ENCODE measurements around the gene PLEKHF1. TPM values are rescaled to one million over a fixed set of nuclear protein-coding genes. Genes with fewer than 3 reads are reported as not detected.

Gene PLEKHF1
- total and polyA plus RNA-seq, 2 of the 13 experiments (the other 11 are each of a cell fraction or from before 2014, with no cell fraction given) = 2.9 to 3.8 TPM

DNA sequence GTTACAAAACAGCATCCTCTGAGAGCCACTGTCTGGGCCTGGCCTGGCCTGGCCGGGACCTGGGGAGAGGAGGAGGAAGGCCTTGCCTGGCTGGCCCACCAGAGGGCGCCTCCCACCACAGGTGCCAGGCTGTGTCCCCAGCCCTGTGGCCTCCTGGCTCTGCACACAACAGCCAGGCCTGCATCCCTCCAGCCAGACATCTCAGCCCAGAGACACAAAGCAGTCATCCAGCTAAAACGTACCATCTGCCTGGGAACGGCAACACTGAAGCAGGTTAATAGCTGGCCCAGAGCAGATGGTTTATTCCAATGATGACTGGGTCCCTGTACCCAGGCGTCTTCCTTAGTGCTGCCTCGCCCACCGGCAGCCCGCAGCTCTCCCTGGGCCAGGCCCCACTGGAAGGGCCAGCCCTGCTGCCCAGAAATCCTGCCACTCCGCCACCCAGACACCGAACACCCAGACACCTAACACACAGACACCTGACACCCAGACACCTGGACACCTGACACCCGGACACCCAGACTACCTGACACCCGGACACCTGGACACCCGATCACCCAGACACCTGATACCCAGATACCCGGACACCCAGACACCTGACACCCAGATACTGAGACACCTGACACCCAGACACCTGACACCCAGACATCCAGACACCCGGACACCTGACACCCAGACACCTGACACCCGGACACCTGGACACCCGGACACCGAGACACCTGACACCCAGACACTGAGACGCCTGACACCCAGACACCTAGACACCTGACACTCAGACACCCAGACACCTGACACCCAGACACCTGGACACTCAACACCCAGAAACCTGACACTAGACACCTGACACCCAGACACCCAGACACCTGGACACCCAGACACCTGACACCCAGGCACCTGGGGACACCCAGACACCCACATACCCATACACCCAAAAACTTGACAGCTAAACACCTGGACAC, 29.7 kb downstream of the PLEKHF1 start (continued):
- no peak for TF ChIP-seq KAT2B (IDR thresholded peaks at IDR 0.05; ENCODE audit: borderline replicate concordance, low read depth, low read length)
- peak; percentile 41; the same call in 1 of the 2 replicates for TF ChIP-seq UBTF (CRISPR knock-in tag; IDR thresholded peaks at IDR 0.05)
- peak; percentile 16; the same call in 1 of the 3 replicates for TF ChIP-seq MXI1 (IDR thresholded peaks at IDR 0.05; ENCODE audit: borderline replicate concordance, low read depth, low read length)
- no peak for TF ChIP-seq ARNT (IDR thresholded peaks at IDR 0.05)
- peak; percentile 57; the same call in 1 of the 2 replicates for TF ChIP-seq ZNF501 (CRISPR knock-in tag; IDR thresholded peaks at IDR 0.05)
- TF ChIP-seq, protein P1, sequence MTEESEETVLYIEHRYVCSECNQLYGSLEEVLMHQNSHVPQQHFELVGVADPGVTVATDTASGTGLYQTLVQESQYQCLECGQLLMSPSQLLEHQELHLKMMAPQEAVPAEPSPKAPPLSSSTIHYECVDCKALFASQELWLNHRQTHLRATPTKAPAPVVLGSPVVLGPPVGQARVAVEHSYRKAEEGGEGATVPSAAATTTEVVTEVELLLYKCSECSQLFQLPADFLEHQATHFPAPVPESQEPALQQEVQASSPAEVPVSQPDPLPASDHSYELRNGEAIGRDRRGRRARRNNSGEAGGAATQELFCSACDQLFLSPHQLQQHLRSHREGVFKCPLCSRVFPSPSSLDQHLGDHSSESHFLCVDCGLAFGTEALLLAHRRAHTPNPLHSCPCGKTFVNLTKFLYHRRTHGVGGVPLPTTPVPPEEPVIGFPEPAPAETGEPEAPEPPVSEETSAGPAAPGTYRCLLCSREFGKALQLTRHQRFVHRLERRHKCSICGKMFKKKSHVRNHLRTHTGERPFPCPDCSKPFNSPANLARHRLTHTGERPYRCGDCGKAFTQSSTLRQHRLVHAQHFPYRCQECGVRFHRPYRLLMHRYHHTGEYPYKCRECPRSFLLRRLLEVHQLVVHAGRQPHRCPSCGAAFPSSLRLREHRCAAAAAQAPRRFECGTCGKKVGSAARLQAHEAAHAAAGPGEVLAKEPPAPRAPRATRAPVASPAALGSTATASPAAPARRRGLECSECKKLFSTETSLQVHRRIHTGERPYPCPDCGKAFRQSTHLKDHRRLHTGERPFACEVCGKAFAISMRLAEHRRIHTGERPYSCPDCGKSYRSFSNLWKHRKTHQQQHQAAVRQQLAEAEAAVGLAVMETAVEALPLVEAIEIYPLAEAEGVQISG (CRISPR knock-in tag; IDR thresholded peaks at IDR 0.05) = peak; percentile 46
- TF ChIP-seq CEBPG (CRISPR knock-in tag; IDR thresholded peaks at IDR 0.05) = 0 out of 2 replicates have a peak, but pooled peaks have one; percentile 7
- TF ChIP-seq, protein P2, sequence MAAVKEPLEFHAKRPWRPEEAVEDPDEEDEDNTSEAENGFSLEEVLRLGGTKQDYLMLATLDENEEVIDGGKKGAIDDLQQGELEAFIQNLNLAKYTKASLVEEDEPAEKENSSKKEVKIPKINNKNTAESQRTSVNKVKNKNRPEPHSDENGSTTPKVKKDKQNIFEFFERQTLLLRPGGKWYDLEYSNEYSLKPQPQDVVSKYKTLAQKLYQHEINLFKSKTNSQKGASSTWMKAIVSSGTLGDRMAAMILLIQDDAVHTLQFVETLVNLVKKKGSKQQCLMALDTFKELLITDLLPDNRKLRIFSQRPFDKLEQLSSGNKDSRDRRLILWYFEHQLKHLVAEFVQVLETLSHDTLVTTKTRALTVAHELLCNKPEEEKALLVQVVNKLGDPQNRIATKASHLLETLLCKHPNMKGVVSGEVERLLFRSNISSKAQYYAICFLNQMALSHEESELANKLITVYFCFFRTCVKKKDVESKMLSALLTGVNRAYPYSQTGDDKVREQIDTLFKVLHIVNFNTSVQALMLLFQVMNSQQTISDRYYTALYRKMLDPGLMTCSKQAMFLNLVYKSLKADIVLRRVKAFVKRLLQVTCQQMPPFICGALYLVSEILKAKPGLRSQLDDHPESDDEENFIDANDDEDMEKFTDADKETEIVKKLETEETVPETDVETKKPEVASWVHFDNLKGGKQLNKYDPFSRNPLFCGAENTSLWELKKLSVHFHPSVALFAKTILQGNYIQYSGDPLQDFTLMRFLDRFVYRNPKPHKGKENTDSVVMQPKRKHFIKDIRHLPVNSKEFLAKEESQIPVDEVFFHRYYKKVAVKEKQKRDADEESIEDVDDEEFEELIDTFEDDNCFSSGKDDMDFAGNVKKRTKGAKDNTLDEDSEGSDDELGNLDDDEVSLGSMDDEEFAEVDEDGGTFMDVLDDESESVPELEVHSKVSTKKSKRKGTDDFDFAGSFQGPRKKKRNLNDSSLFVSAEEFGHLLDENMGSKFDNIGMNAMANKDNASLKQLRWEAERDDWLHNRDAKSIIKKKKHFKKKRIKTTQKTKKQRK (IDR thresholded peaks at IDR 0.05; ENCODE audit: low read length) = no peak
- TF ChIP-seq, protein P3, sequence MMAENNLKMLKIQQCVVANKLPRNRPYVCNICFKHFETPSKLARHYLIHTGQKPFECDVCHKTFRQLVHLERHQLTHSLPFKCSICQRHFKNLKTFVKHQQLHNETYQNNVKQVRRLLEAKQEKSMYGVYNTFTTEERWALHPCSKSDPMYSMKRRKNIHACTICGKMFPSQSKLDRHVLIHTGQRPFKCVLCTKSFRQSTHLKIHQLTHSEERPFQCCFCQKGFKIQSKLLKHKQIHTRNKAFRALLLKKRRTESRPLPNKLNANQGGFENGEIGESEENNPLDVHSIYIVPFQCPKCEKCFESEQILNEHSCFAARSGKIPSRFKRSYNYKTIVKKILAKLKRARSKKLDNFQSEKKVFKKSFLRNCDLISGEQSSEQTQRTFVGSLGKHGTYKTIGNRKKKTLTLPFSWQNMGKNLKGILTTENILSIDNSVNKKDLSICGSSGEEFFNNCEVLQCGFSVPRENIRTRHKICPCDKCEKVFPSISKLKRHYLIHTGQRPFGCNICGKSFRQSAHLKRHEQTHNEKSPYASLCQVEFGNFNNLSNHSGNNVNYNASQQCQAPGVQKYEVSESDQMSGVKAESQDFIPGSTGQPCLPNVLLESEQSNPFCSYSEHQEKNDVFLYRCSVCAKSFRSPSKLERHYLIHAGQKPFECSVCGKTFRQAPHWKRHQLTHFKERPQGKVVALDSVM (CRISPR knock-in tag; IDR thresholded peaks at IDR 0.05) = 0 out of 2 replicates have a peak, but pooled peaks have one; percentile 41
- peak; percentile 46; the same call in 1 of the 2 replicates for TF ChIP-seq SAP130 (CRISPR knock-in tag; IDR thresholded peaks at IDR 0.05; ENCODE audit: low read depth)
